HG03095 (cell line): ENCODE measurements around the gene RAVER2.
"Not testable (repeated sequence)": the region's sequence is repeated elsewhere in the genome, so short reads cannot be mapped to it uniquely, and the experiment has no call there.

Experiments used
- ATAC-seq: cut with Tn5 transposase; IDR thresholded peaks from one replicate; pipeline ENCODE4 v1.9.1; 2021; ENCODE audit warnings: moderate library complexity; ENCODE audit not compliant: unreplicated experiment

RAVER2 gene, protein sequence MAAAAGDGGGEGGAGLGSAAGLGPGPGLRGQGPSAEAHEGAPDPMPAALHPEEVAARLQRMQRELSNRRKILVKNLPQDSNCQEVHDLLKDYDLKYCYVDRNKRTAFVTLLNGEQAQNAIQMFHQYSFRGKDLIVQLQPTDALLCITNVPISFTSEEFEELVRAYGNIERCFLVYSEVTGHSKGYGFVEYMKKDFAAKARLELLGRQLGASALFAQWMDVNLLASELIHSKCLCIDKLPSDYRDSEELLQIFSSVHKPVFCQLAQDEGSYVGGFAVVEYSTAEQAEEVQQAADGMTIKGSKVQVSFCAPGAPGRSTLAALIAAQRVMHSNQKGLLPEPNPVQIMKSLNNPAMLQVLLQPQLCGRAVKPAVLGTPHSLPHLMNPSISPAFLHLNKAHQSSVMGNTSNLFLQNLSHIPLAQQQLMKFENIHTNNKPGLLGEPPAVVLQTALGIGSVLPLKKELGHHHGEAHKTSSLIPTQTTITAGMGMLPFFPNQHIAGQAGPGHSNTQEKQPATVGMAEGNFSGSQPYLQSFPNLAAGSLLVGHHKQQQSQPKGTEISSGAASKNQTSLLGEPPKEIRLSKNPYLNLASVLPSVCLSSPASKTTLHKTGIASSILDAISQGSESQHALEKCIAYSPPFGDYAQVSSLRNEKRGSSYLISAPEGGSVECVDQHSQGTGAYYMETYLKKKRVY

GRCh38 chr1:64744492-64745180, at the start of gene RAVER2:
Gene RAVER2, plus strand, starts transcription at chr1:64745075. Its CDS starts 98 bp downstream, at chr1:64745173.
- ATAC-seq: no peak

DNA sequence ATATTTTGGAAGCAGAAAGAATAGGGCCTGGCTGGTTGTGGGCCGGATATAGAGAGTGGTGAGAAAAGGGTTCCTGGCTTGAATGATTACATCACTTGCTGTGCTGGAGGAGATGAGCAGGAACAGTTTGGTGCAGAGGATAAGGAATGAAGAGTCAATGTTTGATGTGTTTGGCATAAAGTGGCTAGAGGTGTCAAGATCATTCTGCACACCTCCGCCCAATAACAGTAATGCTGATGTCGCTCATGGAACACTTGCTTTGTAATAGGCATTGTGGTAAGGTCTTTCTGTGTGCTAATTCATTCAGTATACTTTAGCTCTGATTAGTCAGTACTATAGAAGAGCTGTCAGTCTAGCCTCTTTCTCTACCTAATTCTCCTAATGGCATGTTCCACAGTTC, 48.0 kb upstream of the RAVER2 start:
- no peak for ATAC-seq

GRCh38 chr1:64699327-64699726, 45.5 kb upstream of the RAVER2 start:
- no peak for ATAC-seq

DNA sequence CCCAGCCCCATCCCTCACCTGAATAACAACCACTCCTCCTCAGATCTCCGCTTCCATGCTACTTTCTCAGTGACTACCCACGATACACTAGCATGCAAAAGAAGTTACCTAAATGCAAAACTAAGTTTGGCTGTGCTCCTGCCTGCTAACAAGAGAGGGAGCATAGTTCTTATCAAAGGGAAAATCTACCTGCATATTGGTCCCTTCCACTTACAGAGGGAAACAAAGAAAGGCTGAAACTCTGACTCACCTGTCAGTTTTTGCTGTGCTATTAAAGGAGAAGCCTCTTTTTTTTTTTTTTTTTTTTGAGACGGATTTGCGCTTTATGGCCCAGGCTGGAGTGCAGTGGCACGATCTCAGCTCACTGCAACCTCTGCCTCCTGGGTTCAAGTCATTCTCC, 43.8 kb upstream of the RAVER2 start:
- ATAC-seq: no peak

GRCh38 chr1:64701886-64702285, 43.0 kb upstream of the RAVER2 start:
- no peak for ATAC-seq

- ATAC-seq: not testable (repeated sequence)
Observed at GRCh38 chr1:64702670-64703069, 42.2 kb upstream of the RAVER2 start.

- ATAC-seq: no peak
Observed at GRCh38 chr1:64703600-64703999, 41.3 kb upstream of the RAVER2 start.

DNA sequence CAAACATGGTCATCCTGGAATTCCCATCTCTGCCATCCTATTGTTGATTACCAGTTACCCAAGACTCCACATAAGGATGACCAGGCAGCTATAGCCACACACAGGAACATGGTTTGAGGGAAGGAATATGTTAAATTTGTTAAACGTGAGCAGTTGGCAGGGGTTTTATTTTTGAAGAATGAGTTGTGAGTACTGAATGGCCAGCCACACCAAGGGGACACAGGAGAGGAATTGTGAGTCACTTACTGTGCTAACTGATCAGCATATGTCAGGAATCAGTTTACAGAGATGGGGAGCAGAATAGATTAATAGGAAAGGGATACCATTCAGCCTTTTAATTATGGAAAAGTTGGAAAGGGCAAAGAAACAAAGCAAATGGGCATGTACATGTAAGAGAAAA, 39.3 kb upstream of the RAVER2 start:
- no peak for ATAC-seq

DNA sequence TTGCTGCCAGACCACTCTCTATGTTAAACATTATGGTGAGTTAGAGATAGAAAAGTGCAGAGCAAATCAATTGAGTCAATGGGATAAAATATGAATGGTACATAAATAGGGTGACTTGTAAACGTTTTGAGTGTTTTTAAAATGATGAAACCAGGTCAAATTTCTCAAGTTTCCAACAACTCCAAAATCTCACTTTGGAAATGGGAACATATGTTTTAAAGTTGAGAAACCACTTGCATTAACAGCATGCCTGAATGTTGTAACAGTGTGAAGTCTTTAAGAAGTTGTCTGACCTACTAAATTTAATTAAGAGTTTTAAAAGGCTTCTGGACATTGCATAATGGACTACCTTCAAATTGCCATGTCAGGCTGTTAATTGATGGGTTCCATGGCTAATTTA, 33.6 kb upstream of the RAVER2 start:
- no peak for ATAC-seq

GRCh38 chr1:64712049-64712448, 32.8 kb upstream of the RAVER2 start:
- ATAC-seq: no peak

DNA sequence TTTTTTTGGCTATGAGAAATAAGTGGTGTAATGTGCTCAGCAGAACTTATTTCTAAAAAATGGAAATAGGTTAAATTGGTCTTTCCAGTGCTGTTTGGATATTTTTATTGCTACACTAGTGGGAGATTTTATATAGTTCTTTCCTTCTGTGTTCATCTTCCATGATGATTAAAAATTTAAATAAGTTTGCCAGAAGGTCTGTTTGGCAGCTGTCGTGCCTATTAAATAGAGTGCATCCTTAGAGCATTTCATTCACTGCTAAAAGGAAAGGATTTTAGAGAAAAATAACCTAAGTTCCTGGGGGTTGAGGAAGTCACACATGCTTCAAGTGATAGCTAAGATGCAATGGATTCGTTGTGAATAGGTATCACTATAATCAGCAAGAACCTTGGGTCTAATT, 29.7 kb upstream of the RAVER2 start:
- no peak for ATAC-seq

GRCh38 chr1:64721135-64721534, 23.7 kb upstream of the RAVER2 start:
- ATAC-seq: no peak

- ATAC-seq: no peak
Observed at GRCh38 chr1:64721576-64722145, 23.2 kb upstream of the RAVER2 start.

- no peak for ATAC-seq
Observed at GRCh38 chr1:64727861-64728260, 17.0 kb upstream of the RAVER2 start.

- ATAC-seq: no peak
Observed at GRCh38 chr1:64733581-64734286, 11.1 kb upstream of the RAVER2 start.

- no peak for ATAC-seq
Observed at GRCh38 chr1:64734287-64734652, 10.6 kb upstream of the RAVER2 start.

DNA sequence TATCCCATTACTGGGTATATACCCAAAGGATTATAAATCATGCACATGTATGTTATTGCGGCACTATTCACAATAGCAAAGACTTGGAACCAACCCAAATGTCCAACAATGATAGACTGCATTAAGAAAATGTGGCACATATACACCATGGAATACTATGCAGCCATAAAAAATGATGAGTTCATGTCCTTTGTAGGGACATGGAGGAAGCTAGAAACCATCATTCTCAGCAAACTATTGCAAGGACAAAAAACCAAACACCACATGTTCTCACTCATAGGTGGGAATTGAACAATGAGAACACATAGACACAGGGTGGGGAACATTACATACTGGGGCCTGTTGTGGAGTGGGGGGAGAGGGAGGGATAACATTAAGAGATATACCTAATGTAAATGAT, 4.2 kb upstream of the RAVER2 start:
- ATAC-seq: not testable (repeated sequence)

- no peak for ATAC-seq
Observed at GRCh38 chr1:64743954-64744491, 852 bp upstream of the RAVER2 start.

GRCh38 chr1:64745181-64745985, 508 bp downstream of the RAVER2 start:
- ATAC-seq: no peak
